CD14-positive monocyte (primary cell): ENCODE measurements around the gene ACTR6. TPM values are rescaled to one million over a fixed set of nuclear protein-coding genes. Genes with fewer than 3 reads are reported as not detected.
"Not testable (repeated sequence)": the region's sequence is repeated elsewhere in the genome, so short reads cannot be mapped to it uniquely, and the experiment has no call there.

Experiments used
- DNase-seq, 3 donors: peaks; one replicate each; pipeline ENCODE4 v3.0.0-alpha.2; 2011 to 2022
- H2AFZ ChIP-seq: 2 replicates; pipeline ENCODE4 v1.6.0; 2012; ENCODE audit warnings: mild to moderate bottlenecking, low read depth, low read length, inconsistent platforms; ENCODE audit not compliant: insufficient read depth, poor library complexity, severe bottlenecking
- H3K27ac ChIP-seq, 2 donors: 1 replicate in 1 of 2; 2 replicates in 1 of 2; pipeline ENCODE4 v1.5.1; 2012 to 2013; ENCODE audit warnings: low read length in 2 of 2, control low read depth in 1 of 2, inconsistent platforms in 1 of 2, low read depth in 1 of 2, mild to moderate bottlenecking in 1 of 2
- H3K27me3 ChIP-seq, 2 donors: one replicate each; pipeline versions ENCODE4 v1.6.0 to v1.6.1; 2011 to 2013; ENCODE audit warnings: low read length in 2 of 2; ENCODE audit not compliant: control insufficient read depth in 2 of 2, insufficient read depth in 2 of 2
- H3K36me3 ChIP-seq, 2 donors: replicated peaks in 1 of 2; 1 replicate in 1 of 2; 2 replicates in 1 of 2; pipeline versions ENCODE4 v1.5.1 to v1.6.1; 2012 to 2013; ENCODE audit warnings: low read length in 2 of 2, control low read depth in 1 of 2, inconsistent platforms in 1 of 2, mild to moderate bottlenecking in 1 of 2; ENCODE audit not compliant: insufficient read depth in 2 of 2, control insufficient read depth in 1 of 2
- H3K4me1 ChIP-seq, 2 donors: 1 replicate in 1 of 2; 2 replicates in 1 of 2; pipeline versions ENCODE4 v1.5.1 to v1.6.1; 2012 to 2013; ENCODE audit warnings: low read length in 2 of 2, control low read depth in 1 of 2, inconsistent platforms in 1 of 2, mild to moderate bottlenecking in 1 of 2, moderate library complexity in 1 of 2; ENCODE audit not compliant: insufficient read depth in 2 of 2, control insufficient read depth in 1 of 2
- H3K4me2 ChIP-seq: replicated peaks from 2 replicates; pipeline ENCODE3; 2012; ENCODE audit warnings: low read length, moderate library complexity, mild to moderate bottlenecking; ENCODE audit not compliant: poor library complexity, severe bottlenecking; ENCODE audit errors: extremely low read depth
- H3K4me3 ChIP-seq, 3 experiments: fragments of 200-600 bp in 1 of 3; sonication (generic) in 1 of 3; replicated peaks in 1 of 3; 1 replicate in 2 of 3; 2 replicates in 1 of 3; pipeline ENCODE4 v1.5.1; 2011 to 2013; ENCODE audit warnings: low read length in 3 of 3, mild to moderate bottlenecking in 3 of 3, control low read depth in 2 of 3, low read depth in 2 of 3, inconsistent platforms in 1 of 3, moderate library complexity in 1 of 3
- H3K79me2 ChIP-seq: 2 replicates; pipeline ENCODE4 v1.6.0; 2012; ENCODE audit warnings: mild to moderate bottlenecking, control low read depth, inconsistent platforms, low read length, moderate library complexity; ENCODE audit not compliant: insufficient read depth
- H3K9ac ChIP-seq: 2 replicates; pipeline ENCODE4 v1.6.0; 2017; ENCODE audit warnings: low read length, mild to moderate bottlenecking; ENCODE audit not compliant: insufficient read depth, poor library complexity, severe bottlenecking
- H3K9me3 ChIP-seq, 2 donors: replicated peaks in 1 of 2; 1 replicate in 1 of 2; 2 replicates in 1 of 2; pipeline versions ENCODE4 v1.5.1 to v1.6.1; 2012 to 2013; ENCODE audit warnings: low read length in 2 of 2, control low read depth in 1 of 2; ENCODE audit not compliant: control insufficient read depth in 1 of 2, insufficient read depth in 1 of 2
- H4K20me1 ChIP-seq: 2 replicates; pipeline ENCODE4 v1.6.0; 2012; ENCODE audit warnings: mild to moderate bottlenecking, low read length, control low read depth, moderate library complexity; ENCODE audit not compliant: insufficient read depth
- H3K27ac Mint-ChIP-seq, 7 donors: one replicate each; pipeline ENCODE4 v1.8.0; 2020; ENCODE audit warnings: mild to moderate bottlenecking in 7 of 7, mixed read lengths in 7 of 7, moderate library complexity in 6 of 7, inconsistent platforms in 2 of 7
- H3K27me3 Mint-ChIP-seq, 3 donors: one replicate each; pipeline ENCODE4 v1.8.0; 2021 to 2022; ENCODE audit warnings: low read depth in 3 of 3, mild to moderate bottlenecking in 3 of 3, mixed read lengths in 3 of 3, moderate library complexity in 3 of 3, inconsistent platforms in 1 of 3
- H3K36me3 Mint-ChIP-seq, 2 donors: one replicate each; pipeline ENCODE4 v1.8.0; 2020; ENCODE audit warnings: mixed read lengths in 2 of 2, inconsistent platforms in 1 of 2, mild to moderate bottlenecking in 1 of 2
- H3K4me1 Mint-ChIP-seq: one replicate; pipeline ENCODE4 v1.8.0; 2020; ENCODE audit warnings: mild to moderate bottlenecking, mixed read lengths
- H3K4me3 Mint-ChIP-seq, 2 donors: one replicate each; pipeline ENCODE4 v1.8.0; 2020; ENCODE audit warnings: mild to moderate bottlenecking in 2 of 2, mixed read lengths in 2 of 2, moderate library complexity in 1 of 2
- H3K9me3 Mint-ChIP-seq, 7 donors: one replicate each; pipeline ENCODE4 v1.8.0; 2020 to 2022; ENCODE audit warnings: mixed read lengths in 7 of 7, mild to moderate bottlenecking in 6 of 7, moderate library complexity in 6 of 7, inconsistent platforms in 2 of 7
- CTCF ChIP-seq: fragments of 200-600 bp; IDR thresholded peaks from one replicate; pipeline ENCODE4 v1.8.0; 2022; ENCODE audit warnings: antibody characterized with exemption, mild to moderate bottlenecking
- WGBS: methylation state at CpG from one replicate; pipeline ENCODE4 v1.1.5; 2013; ENCODE audit warnings: missing lambda C conversion rate; ENCODE audit not compliant: insufficient coverage; 5-methylcytosine and 5-hydroxymethylcytosine counted together
- intact Hi-C, 2 donors: fragments of 100-400 bp; cut with micrococcal nuclease; formaldehyde crosslinking; loops; one replicate each; pipeline versions ENCODE4 v1.15.0 to v1.15.1; 2023
- polyA plus RNA-seq, 3 donors: library from polyadenylated mRNA; depleted of rRNA in 1 of 3; unstranded in 2 of 3; stranded (reverse) in 1 of 3; fragments of 300-500 nt in 2 of 3; fragments of >200 nt in 1 of 3; fragmentation: Illumina TruSeq in 2 of 3; gene quantifications; 1 replicate in 2 of 3; 2 replicates in 1 of 3; pipeline ENCODE4 v1.2.3, GENCODE V29; 2012 to 2021

ACTR6 gene
- polyA plus RNA-seq, 3 donors, result 5.5 to 17.8 (median 16.2) TPM

- Mint-ChIP-seq H3K4me1 (no peaks in the 10 kb centered on the region), H3K9me3 (no peaks in the 10 kb centered on the region), H3K27ac (no peak overlapping the region), H3K4me3 (no peak overlapping the region), H3K36me3 (peaks cover 49 to 72% of the 10 kb centered on the region in 2 donors), H3K27me3 (peaks cover 0 to 2% (median 1%) of the 10 kb centered on the region in 3 donors)
- no peak for DNase-seq
- Histone ChIP-seq H3K27ac (no peak overlapping the region), H3K9ac (no peak overlapping the region), H4K20me1 (no peaks in the 10 kb centered on the region), H3K4me1 (no peaks in the 10 kb centered on the region), H3K36me3 (peaks cover 59 to 89% of the 10 kb centered on the region in 2 donors), H2AFZ (no peak overlapping the region), H3K79me2 (no peaks in the 10 kb centered on the region), H3K9me3 (no peaks in the 10 kb centered on the region), H3K27me3 (no peaks in the 10 kb centered on the region), H3K4me2 (no peak overlapping the region), H3K4me3 (no peak overlapping the region)
- intact Hi-C loops, result no loop called here
- no CpG with 5 or more reads among the region's 3 CpGs for WGBS
- TF ChIP-seq CTCF, result no peak
Measured at GRCh38 chr12:100221523-100221922, 20.9 kb downstream of the ACTR6 start.

- H3K36me3 Mint-ChIP-seq, result peaks cover 49 to 67% of the 10 kb centered on the region in 2 donors
- peaks cover 59 to 84% of the 10 kb centered on the region in 2 donors for H3K36me3 ChIP-seq
Measured at GRCh38 chr12:100222173-100222572, 21.6 kb downstream of the ACTR6 start.

More at GRCh38 chr12:100222173-100222572, 21.6 kb downstream of the ACTR6 start:
- H3K4me1 ChIP-seq, H3K27me3 Mint-ChIP-seq, H3K4me1 Mint-ChIP-seq, H3K4me2 ChIP-seq, H2AFZ ChIP-seq, H3K4me3 Mint-ChIP-seq, H3K9ac ChIP-seq, intact Hi-C loops, H3K79me2 ChIP-seq, H3K27me3 ChIP-seq, H4K20me1 ChIP-seq, H3K4me3 ChIP-seq, H3K27ac Mint-ChIP-seq, H3K9me3 ChIP-seq, H3K27ac ChIP-seq, DNase-seq, H3K9me3 Mint-ChIP-seq: not testable (repeated sequence)
- WGBS, result 94% methylated on average over 2 of the region's 6 CpGs
